A549 (cell line): ENCODE measurements around the gene BUD31. TPM values are rescaled to one million over a fixed set of nuclear protein-coding genes. Genes with fewer than 3 reads are reported as not detected.

ENCODE experiments used
- ATAC-seq, 2 experiments: fragments of 200-7000 bp in 1 of 2; fragments of >200 bp in 1 of 2; cut with Nextera tagmentation in 1 of 2; cut with Tn5 transposase in 1 of 2; 3 replicates each; pipeline versions ENCODE4 v1.8.0 to v1.9.1; 2018 to 2020; ENCODE audit warnings: mild to moderate bottlenecking in 1 of 2, moderate library complexity in 1 of 2
- CTCF ChIA-PET: fragments of 300-600 bp; sonication (Branson Sonifier 250); formaldehyde crosslinking; extraction: SDS; loops from one replicate; lab custom pipeline; 2021; ENCODE audit warnings: antibody characterized with exemption, inconsistent platforms; lab: Yijun Ruan, JAX
- POLR2A ChIA-PET: fragments of 350-600 bp; formaldehyde crosslinking; extraction: SDS; loops from one replicate; lab custom pipeline; 2021; ENCODE audit warnings: antibody characterized with exemption, inconsistent platforms; lab: Yijun Ruan, JAX
- DNase-seq, 2 experiments: peaks; one replicate each; pipeline versions ENCODE4 v3.0.0 to v3.0.0-alpha.2; 2011 to 2016; ENCODE audit warnings: low read depth in 1 of 2, low spot score in 1 of 2
- FAIRE-seq: peaks from 2 replicates; lab custom pipeline; 2011; peaks lifted over from hg19 to GRCh38; lab: Jason Lieb, UNC
- H3K27ac ChIP-seq, 2 experiments: fragments of >200 bp; sonication (Bioruptor Twin); formaldehyde crosslinking; 3 replicates each; pipeline ENCODE4 v1.5.1; 2016 to 2017
- H3K4me1 ChIP-seq: fragments of >200 bp; sonication (Bioruptor Twin); formaldehyde crosslinking; 3 replicates; pipeline ENCODE4 v1.6.1; 2016
- H3K4me2 ChIP-seq: fragments of >200 bp; sonication (Bioruptor Twin); formaldehyde crosslinking; 3 replicates; pipeline ENCODE4 v1.6.1; 2016
- H3K4me3 ChIP-seq: fragments of >200 bp; sonication (Bioruptor Twin); formaldehyde crosslinking; 3 replicates; pipeline ENCODE4 v1.5.1; 2016
- H3K9me3 ChIP-seq: fragments of >200 bp; sonication (Bioruptor Twin); formaldehyde crosslinking; 3 replicates; pipeline ENCODE4 v1.6.1; 2016
- ATOH8 ChIP-seq: fragments of 250-450 bp; sonication (Bioruptor Pico); IDR thresholded peaks from 2 replicates; pipeline ENCODE4 v1.5.0; 2020; ENCODE audit warnings: low read depth, mild to moderate bottlenecking, moderate library complexity
- CHD2 ChIP-seq: fragments of 150-350 bp; IDR thresholded peaks from 2 replicates; pipeline ENCODE4 v1.6.1; 2014; ENCODE audit warnings: low read length; ENCODE audit not compliant: partially characterized antibody
- ESRRA ChIP-seq: fragments of 150-350 bp; IDR thresholded peaks from 2 replicates; pipeline ENCODE4 v1.6.1; 2014; ENCODE audit warnings: mild to moderate bottlenecking, low read length, borderline replicate concordance
- HEYL ChIP-seq: fragments of 250-450 bp; sonication (Bioruptor Pico); IDR thresholded peaks from 2 replicates; pipeline ENCODE4 v1.8.0; 2021; ENCODE audit warnings: mild to moderate bottlenecking, moderate library complexity
- HOXA7 ChIP-seq: fragments of 250-450 bp; sonication (Bioruptor Pico); IDR thresholded peaks from 2 replicates; pipeline ENCODE4 v1.5.0; 2020; ENCODE audit warnings: mild to moderate bottlenecking, moderate library complexity
- JUNB ChIP-seq: fragments of >200 bp; sonication (Bioruptor Twin); formaldehyde crosslinking; IDR thresholded peaks from 2 replicates; pipeline ENCODE4 v1.6.1; 2016
- KDM1A ChIP-seq: fragments of 200-600 bp; sonication (generic); IDR thresholded peaks from 2 replicates; pipeline ENCODE4 v1.6.1; 2016; ENCODE audit warnings: low read depth, mild to moderate bottlenecking
- MAX ChIP-seq: IDR thresholded peaks from 2 replicates; pipeline ENCODE4 v1.6.1; 2012
- MAZ ChIP-seq: fragments of 150-350 bp; IDR thresholded peaks from 2 replicates; pipeline ENCODE4 v1.6.1; 2014; ENCODE audit warnings: antibody characterized with exemption, low read depth, low read length, borderline replicate concordance
- NFE2L2 ChIP-seq: fragments of 150-350 bp; conservative IDR thresholded peaks from 2 replicates; pipeline ENCODE4 v1.6.1; 2014; ENCODE audit warnings: low read length
- PHF8 ChIP-seq: fragments of 200-600 bp; sonication (generic); IDR thresholded peaks from 2 replicates; pipeline ENCODE4 v1.6.1; 2016; ENCODE audit warnings: low read depth, mild to moderate bottlenecking, antibody characterized with exemption, moderate library complexity, borderline replicate concordance
- POLR2AphosphoS2 ChIP-seq: conservative IDR thresholded peaks from 2 replicates; pipeline ENCODE4 v1.6.1; 2012; ENCODE audit warnings: low read length, improper control_type of control experiment, inconsistent platforms
- RCOR1 ChIP-seq: fragments of 150-350 bp; IDR thresholded peaks from 2 replicates; pipeline ENCODE4 v1.6.1; 2014; ENCODE audit warnings: antibody characterized with exemption, low read length, low read depth
- RFX5 ChIP-seq: fragments of 450-650 bp; IDR thresholded peaks from 2 replicates; pipeline ENCODE4 v1.7.1; 2014; ENCODE audit warnings: antibody characterized with exemption, mild to moderate bottlenecking, moderate library complexity
- TFCP2L1 ChIP-seq: fragments of 250-450 bp; sonication (Bioruptor Pico); IDR thresholded peaks from 2 replicates; pipeline ENCODE4 v1.5.0; 2021; ENCODE audit warnings: mild to moderate bottlenecking
- ZC3H11A ChIP-seq: fragments of 450-650 bp; IDR thresholded peaks from 2 replicates; pipeline ENCODE4 v1.6.1; 2014; ENCODE audit warnings: antibody characterized with exemption, mild to moderate bottlenecking
- ZFP36 ChIP-seq: fragments of 450-650 bp; IDR thresholded peaks from 2 replicates; pipeline ENCODE4 v1.6.1; 2014; ENCODE audit warnings: borderline replicate concordance; ENCODE audit not compliant: partially characterized antibody
- WGBS: methylation state at CpG from one replicate; pipeline ENCODE4 v1.1.6; 2017; ENCODE audit errors: missing lambda C conversion rate; 5-methylcytosine and 5-hydroxymethylcytosine counted together
- polyA plus RNA-seq, 4 experiments: library from polyadenylated mRNA; depleted of rRNA in 3 of 4; stranded (reverse); fragments of >200 nt; fragmentation: RNase III in 1 of 4; extraction: RNeasy Plus Mini Kit Qiagen cat#74134 plus additional on column Dnase treatment in 1 of 4; gene quantifications; 2 replicates in 3 of 4; 3 replicates in 1 of 4; pipeline ENCODE4 v1.2.3, GENCODE V29; 2011 to 2017
- TF ChIP-seq, protein P1 (sequence below): fragments of 450-650 bp; IDR thresholded peaks from 2 replicates; pipeline ENCODE4 v1.6.1; 2014; ENCODE audit warnings: antibody characterized with exemption
- TF ChIP-seq, protein P2 (sequence below): fragments of 200-600 bp; sonication (generic); IDR thresholded peaks from 2 replicates; pipeline ENCODE4 v1.6.1; 2016; ENCODE audit warnings: antibody characterized with exemption, mild to moderate bottlenecking, moderate library complexity
- TF ChIP-seq, protein P3 (sequence below): fragments of 150-350 bp; IDR thresholded peaks from 2 replicates; pipeline ENCODE4 v1.6.1; 2014; ENCODE audit warnings: low read depth, mild to moderate bottlenecking, low read length
- TF ChIP-seq, protein P4 (sequence below): fragments of >200 bp; sonication (Bioruptor Twin); formaldehyde crosslinking; IDR thresholded peaks from 2 replicates; pipeline ENCODE4 v1.6.1; 2016

The BUD31 gene
- polyA plus RNA-seq, 2 of the 4 experiments (the other 2 are of a cell fraction): 96.5 to 105 TPM

DNA sequence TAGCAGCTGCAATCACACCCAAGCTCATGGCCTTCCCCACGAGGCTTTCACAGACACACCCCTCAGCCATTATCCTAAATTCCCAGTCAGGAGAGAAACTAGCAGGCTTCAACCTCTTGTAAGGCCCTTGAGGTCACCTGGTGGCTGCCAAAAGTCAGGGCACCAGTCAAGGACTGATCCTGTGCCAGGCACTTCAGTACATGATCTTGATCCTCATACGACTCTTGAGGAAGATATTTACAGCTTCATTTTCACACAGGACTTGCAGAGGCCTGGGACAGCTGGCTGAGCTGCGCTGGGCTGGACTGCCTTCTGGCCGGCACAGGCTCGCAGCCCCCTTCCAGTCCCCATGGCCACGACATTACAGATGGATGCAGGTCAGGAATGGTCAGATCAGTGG lies 9.2 kb upstream of the BUD31 start:
- no peak for DNase-seq
- ATAC-seq: peak; percentile 3 to 13; a peak in 3 of 6 replicates
- no peak for FAIRE-seq
- ChIA-PET CTCF (interaction anchor here (0.6 to 4.8 kb wide), 5 partner anchors 10 to 21 kb away, joined by 3 to 29 read pairs (median 5); no protein-coding TSS in a partner anchor), POLR2A (interaction anchor here (2.9 kb wide), 1 partner anchor 9 kb away, joined by 23 read pairs; the partner anchor contains the start of genes BUD31 and PDAP1)
- Histone ChIP-seq H3K27ac (no peak overlapping the region), H3K9me3 (no peaks in the 10 kb centered on the region), H3K4me3 (no peak overlapping the region), H3K4me2 (no peak overlapping the region), H3K4me1 (peaks cover 4% of the 10 kb centered on the region; the same call in 1 of the 3 replicates)
- TF ChIP-seq POLR2AphosphoS2: 0 out of 2 replicates have a peak, but pooled peaks have one; percentile 4
- TF ChIP-seq ATOH8 (CRISPR knock-in tag): no peak
- WGBS: 88% methylated on average over 6 of the region's 6 CpGs

GRCh38 chr7:99402854-99403253 lies 5.9 kb upstream of the BUD31 start:
- no peak for FAIRE-seq
- Histone ChIP-seq H3K4me2 (no peak overlapping the region), H3K9me3 (no peaks in the 10 kb centered on the region), H3K4me3 (no peak overlapping the region), H3K4me1 (peaks cover 21% of the 10 kb centered on the region; the same call in 2 of the 3 replicates), H3K27ac (no peak overlapping the region)
- WGBS: 94% methylated on average over 3 of the region's 3 CpGs
- POLR2A ChIA-PET: no interaction called here
- CTCF ChIA-PET: interaction anchor here (0.7 kb wide), 1 partner anchor 15 kb away, joined by 3 read pairs; no protein-coding TSS in a partner anchor
- TF ChIP-seq CHD2 (no peak), JUNB (no peak), MAX (no peak), ZFP36 (no peak), RCOR1 (no peak), RFX5 (no peak), PHF8 (no peak), KDM1A (no peak), HEYL (CRISPR knock-in tag) (no peak), NFE2L2 (no peak), HOXA7 (no peak), ZC3H11A (no peak), TFCP2L1 (CRISPR knock-in tag) (no peak), ESRRA (no peak), MAZ (no peak), POLR2AphosphoS2 (no peak)
- TF ChIP-seq, protein P1, sequence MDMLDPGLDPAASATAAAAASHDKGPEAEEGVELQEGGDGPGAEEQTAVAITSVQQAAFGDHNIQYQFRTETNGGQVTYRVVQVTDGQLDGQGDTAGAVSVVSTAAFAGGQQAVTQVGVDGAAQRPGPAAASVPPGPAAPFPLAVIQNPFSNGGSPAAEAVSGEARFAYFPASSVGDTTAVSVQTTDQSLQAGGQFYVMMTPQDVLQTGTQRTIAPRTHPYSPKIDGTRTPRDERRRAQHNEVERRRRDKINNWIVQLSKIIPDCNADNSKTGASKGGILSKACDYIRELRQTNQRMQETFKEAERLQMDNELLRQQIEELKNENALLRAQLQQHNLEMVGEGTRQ: no peak
- TF ChIP-seq, protein P2, sequence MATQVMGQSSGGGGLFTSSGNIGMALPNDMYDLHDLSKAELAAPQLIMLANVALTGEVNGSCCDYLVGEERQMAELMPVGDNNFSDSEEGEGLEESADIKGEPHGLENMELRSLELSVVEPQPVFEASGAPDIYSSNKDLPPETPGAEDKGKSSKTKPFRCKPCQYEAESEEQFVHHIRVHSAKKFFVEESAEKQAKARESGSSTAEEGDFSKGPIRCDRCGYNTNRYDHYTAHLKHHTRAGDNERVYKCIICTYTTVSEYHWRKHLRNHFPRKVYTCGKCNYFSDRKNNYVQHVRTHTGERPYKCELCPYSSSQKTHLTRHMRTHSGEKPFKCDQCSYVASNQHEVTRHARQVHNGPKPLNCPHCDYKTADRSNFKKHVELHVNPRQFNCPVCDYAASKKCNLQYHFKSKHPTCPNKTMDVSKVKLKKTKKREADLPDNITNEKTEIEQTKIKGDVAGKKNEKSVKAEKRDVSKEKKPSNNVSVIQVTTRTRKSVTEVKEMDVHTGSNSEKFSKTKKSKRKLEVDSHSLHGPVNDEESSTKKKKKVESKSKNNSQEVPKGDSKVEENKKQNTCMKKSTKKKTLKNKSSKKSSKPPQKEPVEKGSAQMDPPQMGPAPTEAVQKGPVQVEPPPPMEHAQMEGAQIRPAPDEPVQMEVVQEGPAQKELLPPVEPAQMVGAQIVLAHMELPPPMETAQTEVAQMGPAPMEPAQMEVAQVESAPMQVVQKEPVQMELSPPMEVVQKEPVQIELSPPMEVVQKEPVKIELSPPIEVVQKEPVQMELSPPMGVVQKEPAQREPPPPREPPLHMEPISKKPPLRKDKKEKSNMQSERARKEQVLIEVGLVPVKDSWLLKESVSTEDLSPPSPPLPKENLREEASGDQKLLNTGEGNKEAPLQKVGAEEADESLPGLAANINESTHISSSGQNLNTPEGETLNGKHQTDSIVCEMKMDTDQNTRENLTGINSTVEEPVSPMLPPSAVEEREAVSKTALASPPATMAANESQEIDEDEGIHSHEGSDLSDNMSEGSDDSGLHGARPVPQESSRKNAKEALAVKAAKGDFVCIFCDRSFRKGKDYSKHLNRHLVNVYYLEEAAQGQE: no peak
- TF ChIP-seq, protein P3, sequence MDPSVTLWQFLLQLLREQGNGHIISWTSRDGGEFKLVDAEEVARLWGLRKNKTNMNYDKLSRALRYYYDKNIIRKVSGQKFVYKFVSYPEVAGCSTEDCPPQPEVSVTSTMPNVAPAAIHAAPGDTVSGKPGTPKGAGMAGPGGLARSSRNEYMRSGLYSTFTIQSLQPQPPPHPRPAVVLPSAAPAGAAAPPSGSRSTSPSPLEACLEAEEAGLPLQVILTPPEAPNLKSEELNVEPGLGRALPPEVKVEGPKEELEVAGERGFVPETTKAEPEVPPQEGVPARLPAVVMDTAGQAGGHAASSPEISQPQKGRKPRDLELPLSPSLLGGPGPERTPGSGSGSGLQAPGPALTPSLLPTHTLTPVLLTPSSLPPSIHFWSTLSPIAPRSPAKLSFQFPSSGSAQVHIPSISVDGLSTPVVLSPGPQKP: no peak
- TF ChIP-seq, protein P4, sequence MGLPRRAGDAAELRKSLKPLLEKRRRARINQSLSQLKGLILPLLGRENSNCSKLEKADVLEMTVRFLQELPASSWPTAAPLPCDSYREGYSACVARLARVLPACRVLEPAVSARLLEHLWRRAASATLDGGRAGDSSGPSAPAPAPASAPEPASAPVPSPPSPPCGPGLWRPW: no peak
- DNase-seq: no peak
- ATAC-seq: no peak
